ENCODE data around the gene CPE.

DNA sequence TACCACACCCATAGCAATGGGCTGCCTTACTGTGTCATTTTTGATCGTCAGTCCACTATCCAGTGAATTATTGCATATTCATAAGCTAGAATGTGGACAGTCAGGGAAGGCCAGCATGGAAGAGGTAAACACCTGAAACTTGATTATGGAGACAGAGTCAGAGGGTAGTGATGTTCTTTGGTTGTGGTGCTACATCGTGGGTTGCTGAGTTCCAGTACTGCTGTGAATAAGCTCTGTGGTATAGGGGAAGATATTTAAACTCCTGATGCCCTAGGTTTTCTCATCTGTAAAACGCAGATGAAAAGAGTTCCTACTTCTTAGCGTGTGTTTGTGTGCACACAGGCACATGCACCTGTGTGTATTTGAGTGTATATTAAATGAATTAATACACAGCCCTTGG is 69.9 kb downstream of the CPE start:
- no peak for TF ChIP-seq EZH2 (IDR thresholded peaks at IDR 0.05)
- TF ChIP-seq POLR2AphosphoS5 (IDR thresholded peaks at IDR 0.05; ENCODE audit: borderline replicate concordance, low read depth, low read length): no peak
- no peak for TF ChIP-seq FOXP2 (optimal IDR thresholded peaks at IDR 0.05; ENCODE audit: control extremely low read depth, extremely low read length, insufficient read depth)

Measured in SK-N-MC (cell line).